Spleen (tissue), 11 donors: ENCODE measurements around the gene LAMC3. TPM values are rescaled to one million over a fixed set of nuclear protein-coding genes. Genes with fewer than 3 reads are reported as not detected.

Experiments
- DNase-seq: peaks from one replicate; pipeline ENCODE4 v3.0.0-alpha.2; 2020
- H3K27ac ChIP-seq, 8 donors: fragments of 200-600 bp; sonication (generic) in 7 of 8; 1 replicate in 4 of 8; 2 replicates in 4 of 8; pipeline versions ENCODE4 v1.5.0 to v1.8.0; 2016 to 2021; ENCODE audit warnings: inconsistent platforms in 4 of 8, mild to moderate bottlenecking in 4 of 8, moderate library complexity in 1 of 8
- H3K27me3 ChIP-seq, 7 donors: fragments of 200-600 bp; sonication (generic) in 6 of 7; replicated peaks in 1 of 7; 1 replicate in 4 of 7; 2 replicates in 3 of 7; pipeline versions ENCODE4 v1.5.0 to v1.8.0; 2016 to 2021; ENCODE audit warnings: inconsistent platforms in 3 of 7, mild to moderate bottlenecking in 1 of 7
- H3K36me3 ChIP-seq, 6 donors: fragments of 200-600 bp; sonication (generic) in 5 of 6; 1 replicate in 4 of 6; 2 replicates in 2 of 6; pipeline versions ENCODE4 v1.5.0 to v1.8.0; 2016 to 2021; ENCODE audit warnings: inconsistent platforms in 2 of 6
- H3K4me1 ChIP-seq, 6 donors: fragments of 200-600 bp; sonication (generic) in 5 of 6; 1 replicate in 3 of 6; 2 replicates in 3 of 6; pipeline versions ENCODE4 v1.5.0 to v1.8.0; 2016 to 2021; ENCODE audit warnings: inconsistent platforms in 3 of 6
- H3K4me3 ChIP-seq, 8 donors: fragments of 200-600 bp; sonication (generic) in 7 of 8; 1 replicate in 4 of 8; 2 replicates in 4 of 8; pipeline versions ENCODE4 v1.5.0 to v1.8.0; 2016 to 2021; ENCODE audit warnings: inconsistent platforms in 4 of 8, mild to moderate bottlenecking in 4 of 8, moderate library complexity in 2 of 8
- H3K9me3 ChIP-seq, 8 donors: fragments of 200-600 bp; sonication (generic) in 7 of 8; 1 replicate in 4 of 8; 2 replicates in 4 of 8; pipeline versions ENCODE4 v1.5.0 to v1.8.0; 2016 to 2021; ENCODE audit warnings: inconsistent platforms in 4 of 8
- POLR2A ChIP-seq, 3 donors: fragments of 450-650 bp; IDR thresholded peaks; one replicate each; pipeline ENCODE4 v1.5.1; 2017; ENCODE audit warnings: antibody characterized with exemption in 3 of 3, mild to moderate bottlenecking in 1 of 3
- POLR2AphosphoS5 ChIP-seq, 3 donors: sonication (generic); formaldehyde crosslinking; IDR thresholded peaks; one replicate each; pipeline ENCODE4 v1.5.1; 2017; ENCODE audit warnings: antibody characterized with exemption in 3 of 3
- WGBS, 5 donors: extraction: QIAGEN DNeasy Blood & Tissue Kit in 3 of 5; methylation state at CpG; one replicate each; pipeline versions ENCODE4 v1.1.5 to v1.1.7; 2013 to 2018; 5-methylcytosine and 5-hydroxymethylcytosine counted together
- intact Hi-C: fragments of 100-400 bp; cut with DNase I; formaldehyde crosslinking; loops from one replicate; pipeline ENCODE4 v1.15.0; 2023; ENCODE audit warnings: low total_unique reads
- polyA plus RNA-seq, 3 donors: library from polyadenylated mRNA; stranded (reverse); fragments of 200-250 nt; gene quantifications; one replicate each; pipeline ENCODE4 v1.2.1, GENCODE V29; 2013
- total RNA-seq, 7 donors: library from RNA; depleted of rRNA in 3 of 7; stranded (reverse); fragments of >200 nt in 3 of 7; fragmentation: NEBNext Ultra II Directional in 4 of 7; extraction: Animal tissue kit (Norgen Biotek cat#: 25700) in 4 of 7; gene quantifications; one replicate each; pipeline versions ENCODE4 v1.1.0 to v1.2.1, GENCODE V29; 2016 to 2021
- TF ChIP-seq, protein P1 (sequence below), 11 experiments: fragments of 200-600 bp in 7 of 11; fragments of 450-650 bp in 4 of 11; sonication (generic) in 4 of 11; IDR thresholded peaks in 8 of 11; conservative IDR thresholded peaks in 3 of 11; 1 replicate in 7 of 11; 2 replicates in 4 of 11; pipeline versions ENCODE4 v1.4.0 to v1.8.0; 2016 to 2021; ENCODE audit warnings: antibody characterized with exemption in 11 of 11, inconsistent platforms in 4 of 11, mild to moderate bottlenecking in 1 of 11
- donor health status: healthy with polysubstance abuse.
- donor health status: DM: no; HTN: no; CAD: no; lungs with moderate emphysema.
- donor health status: DM: no; HTN: no; CAD: no.
- donor health status: Bipolar disorder and iron deficiency.
- donor health status: healthy.
- donor health status: DM: no; HTN: no; CAD: no.
- donor health status: DM: yes; HTN: yes; CAD: no.

LAMC3 gene
- total and polyA plus RNA-seq, 10 donors: 9.1 to 79.5 (median 34.6) TPM

DNA sequence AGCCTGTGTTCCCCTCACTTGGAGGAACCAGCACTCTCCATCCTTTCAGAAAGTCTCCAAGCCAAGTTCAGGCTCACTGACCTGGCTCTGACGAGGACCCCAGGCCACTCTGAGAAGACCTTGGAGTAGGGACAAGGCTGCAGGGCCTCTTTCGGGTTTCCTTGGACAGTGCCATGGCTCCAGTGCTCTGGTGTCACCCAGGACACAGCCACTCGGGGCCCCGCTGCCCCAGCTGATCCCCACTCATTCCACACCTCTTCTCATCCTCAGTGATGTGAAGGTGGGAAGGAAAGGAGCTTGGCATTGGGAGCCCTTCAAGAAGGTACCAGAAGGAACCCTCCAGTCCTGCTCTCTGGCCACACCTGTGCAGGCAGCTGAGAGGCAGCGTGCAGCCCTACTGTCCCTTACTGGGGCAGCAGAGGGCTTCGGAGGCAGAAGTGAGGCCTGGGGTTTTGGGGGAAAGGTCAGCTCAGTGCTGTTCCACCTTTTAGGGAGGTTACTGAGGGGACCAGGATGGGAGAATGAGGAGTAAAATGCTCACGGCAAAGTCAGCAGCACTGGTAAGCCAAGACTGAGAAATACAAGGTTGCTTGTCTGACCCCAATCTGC, 111.8 kb downstream of the LAMC3 start:
- H3K36me3 ChIP-seq: peaks cover 0 to 72% (median 12%) of the 10 kb centered on the region in 6 donors
- no peak overlapping the region for H3K4me3 ChIP-seq
- H3K4me1 ChIP-seq: peaks cover 0 to 47% (median 20%) of the 10 kb centered on the region in 6 donors
- 78 to 97% (median 89%) methylated on average over 4 to 7 of the region's 7 CpGs for WGBS, 5 donors
- H3K27me3 ChIP-seq: peaks cover 0 to 15% (median 0%) of the 10 kb centered on the region in 7 donors
- H3K9me3 ChIP-seq: no peaks in the 10 kb centered on the region
- TF ChIP-seq POLR2A (IDR thresholded peaks at IDR 0.05): no peak
- TF ChIP-seq, protein P1, sequence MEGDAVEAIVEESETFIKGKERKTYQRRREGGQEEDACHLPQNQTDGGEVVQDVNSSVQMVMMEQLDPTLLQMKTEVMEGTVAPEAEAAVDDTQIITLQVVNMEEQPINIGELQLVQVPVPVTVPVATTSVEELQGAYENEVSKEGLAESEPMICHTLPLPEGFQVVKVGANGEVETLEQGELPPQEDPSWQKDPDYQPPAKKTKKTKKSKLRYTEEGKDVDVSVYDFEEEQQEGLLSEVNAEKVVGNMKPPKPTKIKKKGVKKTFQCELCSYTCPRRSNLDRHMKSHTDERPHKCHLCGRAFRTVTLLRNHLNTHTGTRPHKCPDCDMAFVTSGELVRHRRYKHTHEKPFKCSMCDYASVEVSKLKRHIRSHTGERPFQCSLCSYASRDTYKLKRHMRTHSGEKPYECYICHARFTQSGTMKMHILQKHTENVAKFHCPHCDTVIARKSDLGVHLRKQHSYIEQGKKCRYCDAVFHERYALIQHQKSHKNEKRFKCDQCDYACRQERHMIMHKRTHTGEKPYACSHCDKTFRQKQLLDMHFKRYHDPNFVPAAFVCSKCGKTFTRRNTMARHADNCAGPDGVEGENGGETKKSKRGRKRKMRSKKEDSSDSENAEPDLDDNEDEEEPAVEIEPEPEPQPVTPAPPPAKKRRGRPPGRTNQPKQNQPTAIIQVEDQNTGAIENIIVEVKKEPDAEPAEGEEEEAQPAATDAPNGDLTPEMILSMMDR (IDR thresholded peaks at IDR 0.05 in 8 of 11, conservative IDR thresholded peaks at IDR 0.05 in 3 of 11): no peak
- TF ChIP-seq POLR2AphosphoS5 (IDR thresholded peaks at IDR 0.05): peak in 1 of 3 donors; percentile 7
- intact Hi-C loops: loop anchor here (10.0 kb wide), 1 partner anchor 66 kb away; no protein-coding TSS in a partner anchor
- H3K27ac ChIP-seq: peak overlapping the region in 1 of 8 donors; percentile 29
- DNase-seq: no peak

DNA sequence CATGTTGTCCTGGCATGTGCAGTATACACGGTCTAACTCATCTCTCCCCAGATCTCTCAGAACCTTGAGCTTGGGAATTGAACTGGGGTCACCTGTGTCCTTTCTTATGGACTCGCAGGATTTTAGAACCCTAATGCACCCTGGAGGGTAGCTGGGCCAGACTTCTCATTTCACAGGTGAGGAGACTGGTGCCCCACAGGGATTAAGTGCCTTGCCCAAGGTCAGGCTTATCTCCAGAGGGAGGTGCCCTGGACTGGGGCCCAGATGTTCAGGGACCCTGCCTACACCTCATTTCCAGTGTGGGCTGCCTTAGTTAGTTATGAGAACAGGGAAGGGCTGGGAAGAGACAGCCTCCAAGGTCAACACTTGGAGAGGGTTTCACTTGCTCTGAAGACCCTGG, 112.4 kb downstream of the LAMC3 start:
- no peak for DNase-seq
- Histone ChIP-seq H3K36me3 (peaks cover 0 to 66% (median 12%) of the 10 kb centered on the region in 6 donors), H3K27ac (peak overlapping the region in 5 of 8 donors; percentile 15 to 33 (median 26)), H3K9me3 (no peaks in the 10 kb centered on the region), H3K27me3 (peaks cover 0 to 15% (median 0%) of the 10 kb centered on the region in 7 donors), H3K4me1 (peaks cover 5 to 48% (median 26%) of the 10 kb centered on the region in 6 donors), H3K4me3 (no peak overlapping the region)
- TF ChIP-seq, protein P1 (IDR thresholded peaks at IDR 0.05 in 8 of 11, conservative IDR thresholded peaks at IDR 0.05 in 3 of 11): no peak
- TF ChIP-seq POLR2A (IDR thresholded peaks at IDR 0.05): no peak
- no peak for TF ChIP-seq POLR2AphosphoS5 (IDR thresholded peaks at IDR 0.05)
- intact Hi-C loops: loop anchor here (10.0 kb wide), 1 partner anchor 67 kb away; no protein-coding TSS in a partner anchor
- WGBS, 5 donors: 67 to 84% (median 74%) methylated on average over 2 of the region's 2 CpGs

DNA sequence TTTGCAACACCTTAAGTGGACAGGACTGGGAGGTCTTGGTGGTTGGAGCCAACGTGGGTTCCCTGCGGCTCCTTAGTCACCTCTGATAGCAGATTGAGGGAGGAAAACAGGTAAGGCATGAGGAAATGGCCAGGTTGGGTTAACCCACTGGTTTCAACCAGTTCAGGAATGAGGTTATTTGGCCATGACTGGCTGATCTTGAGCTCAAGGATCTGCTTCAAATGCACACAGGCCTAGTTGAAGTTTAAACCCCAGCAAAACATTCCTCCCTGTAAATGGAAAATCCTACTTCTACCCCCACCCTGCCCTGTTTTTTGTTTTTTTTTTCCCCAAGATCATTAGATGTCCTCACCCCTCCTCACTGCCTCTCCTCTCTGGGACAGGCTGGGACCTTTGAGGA, 113.2 kb downstream of the LAMC3 start:
- Histone ChIP-seq H3K9me3 (no peaks in the 10 kb centered on the region), H3K27ac (peak overlapping the region in 3 of 8 donors; percentile 15 to 29 (median 26)), H3K4me1 (peaks cover 11 to 48% (median 28%) of the 10 kb centered on the region in 6 donors), H3K36me3 (peaks cover 0 to 62% (median 14%) of the 10 kb centered on the region in 6 donors), H3K27me3 (peaks cover 0 to 7% (median 0%) of the 10 kb centered on the region in 7 donors), H3K4me3 (no peak overlapping the region)
- intact Hi-C loops: loop anchor here (10.0 kb wide), 1 partner anchor 67 kb away; no protein-coding TSS in a partner anchor
- no peak for DNase-seq
- WGBS, 5 donors: 79 to 88% (median 84%) methylated on average over 2 of the region's 2 CpGs
- TF ChIP-seq, protein P1 (IDR thresholded peaks at IDR 0.05 in 8 of 11, conservative IDR thresholded peaks at IDR 0.05 in 3 of 11): no peak
- TF ChIP-seq POLR2AphosphoS5 (IDR thresholded peaks at IDR 0.05): no peak
- no peak for TF ChIP-seq POLR2A (IDR thresholded peaks at IDR 0.05)

DNA sequence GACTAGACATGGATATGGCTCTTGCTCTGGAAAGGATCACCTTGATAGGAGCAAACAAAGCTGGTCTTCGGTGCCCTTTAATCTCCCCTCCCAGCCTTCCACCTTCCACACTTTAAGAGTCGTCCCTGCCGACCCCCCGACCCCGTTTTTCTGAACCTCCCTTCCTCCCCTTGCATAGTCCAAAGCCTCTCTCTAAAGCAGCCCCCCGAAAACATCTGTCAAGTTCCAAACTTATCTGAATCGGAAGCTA, 116.0 kb downstream of the LAMC3 start:
- TF ChIP-seq POLR2AphosphoS5 (IDR thresholded peaks at IDR 0.05): no peak
- no peak for TF ChIP-seq POLR2A (IDR thresholded peaks at IDR 0.05)
- TF ChIP-seq, protein P1 (IDR thresholded peaks at IDR 0.05 in 8 of 11, conservative IDR thresholded peaks at IDR 0.05 in 3 of 11): no peak
- Histone ChIP-seq H3K27me3 (no peaks in the 10 kb centered on the region), H3K4me3 (peak overlapping the region; percentile 68 to 83 (median 77)), H3K27ac (peak overlapping the region; percentile 61 to 93 (median 88)), H3K9me3 (no peaks in the 10 kb centered on the region), H3K4me1 (peaks cover 11 to 55% (median 33%) of the 10 kb centered on the region in 6 donors), H3K36me3 (peaks cover 0 to 62% (median 38%) of the 10 kb centered on the region in 6 donors)
- 2 to 3% (median 2%) methylated on average over 7 of the region's 7 CpGs for WGBS, 5 donors
- DNase-seq: no peak
- intact Hi-C loops: loop anchor here (10.0 kb wide), 1 partner anchor 70 kb away; no protein-coding TSS in a partner anchor
